Activated CD4-positive, alpha-beta T cell treated with anti-CD3 and anti-CD28 coated beads, Interleukin-2, amount 50 U/mL, for 4 hours (primary cell): ENCODE data around the gene LDLRAD4.
A peak's percentile ranks its signal among the peaks of the same experiment; 100 is the strongest.

ENCODE experiments used
- DNase-seq, 2 experiments: peaks; one replicate each; pipeline ENCODE4 v3.0.0-alpha.2; 2020

The LDLRAD4 gene

DNA sequence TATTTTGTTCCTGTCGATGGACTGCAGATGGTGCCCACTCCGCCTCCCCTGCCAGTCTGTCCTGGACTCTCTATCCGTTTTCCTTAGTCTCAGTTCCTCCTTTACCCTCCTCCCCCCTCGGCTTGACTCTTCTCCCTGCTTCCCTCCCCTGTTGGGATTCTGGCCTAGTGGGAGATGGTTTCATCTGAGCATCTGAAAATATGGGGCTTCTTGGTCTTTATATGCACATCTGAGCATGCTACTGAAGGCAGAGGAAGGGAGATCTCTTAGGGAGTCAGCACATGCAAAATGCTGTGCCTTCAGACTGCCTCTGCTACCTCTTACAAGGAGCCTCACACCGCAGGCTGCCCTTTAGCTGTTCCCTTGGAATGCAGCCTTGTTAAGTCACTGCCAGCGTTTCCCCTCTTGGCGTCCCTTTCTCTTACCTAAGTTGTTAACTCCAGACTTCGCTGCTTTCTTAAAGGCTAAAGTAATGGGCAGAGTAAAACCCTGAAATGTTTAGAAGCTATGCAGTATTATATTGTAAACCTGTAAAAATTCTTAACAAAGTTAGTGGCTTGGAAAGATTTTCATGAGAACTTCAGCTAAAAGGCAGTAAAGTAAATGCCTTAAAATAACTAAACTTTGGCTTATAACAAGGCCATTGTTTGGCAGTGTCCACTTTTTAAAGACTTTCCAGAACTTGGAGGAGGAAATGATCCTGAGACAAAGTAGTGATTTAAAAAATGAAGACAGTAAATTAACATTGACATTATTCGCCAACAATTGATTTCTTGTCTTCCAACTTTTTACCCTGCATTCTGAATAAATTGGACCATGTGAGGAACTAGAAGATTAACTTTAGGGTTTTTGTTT is 49.8 kb downstream of the LDLRAD4 start:
- DNase-seq: no peak

DNA sequence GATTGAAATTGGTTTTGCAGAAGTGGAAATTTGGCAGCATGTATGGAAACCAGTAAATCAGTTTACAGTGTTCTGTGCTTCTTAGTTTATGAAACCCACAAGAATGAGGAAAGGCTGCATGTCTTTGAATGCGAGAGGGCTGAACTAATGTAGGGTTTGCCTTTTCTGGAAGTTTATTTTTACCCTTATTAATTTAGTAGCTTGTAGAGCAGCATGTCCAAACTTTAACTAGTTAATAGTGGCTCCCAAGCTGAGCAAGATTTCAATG is 50.4 kb downstream of the LDLRAD4 start:
- DNase-seq: no peak

DNA sequence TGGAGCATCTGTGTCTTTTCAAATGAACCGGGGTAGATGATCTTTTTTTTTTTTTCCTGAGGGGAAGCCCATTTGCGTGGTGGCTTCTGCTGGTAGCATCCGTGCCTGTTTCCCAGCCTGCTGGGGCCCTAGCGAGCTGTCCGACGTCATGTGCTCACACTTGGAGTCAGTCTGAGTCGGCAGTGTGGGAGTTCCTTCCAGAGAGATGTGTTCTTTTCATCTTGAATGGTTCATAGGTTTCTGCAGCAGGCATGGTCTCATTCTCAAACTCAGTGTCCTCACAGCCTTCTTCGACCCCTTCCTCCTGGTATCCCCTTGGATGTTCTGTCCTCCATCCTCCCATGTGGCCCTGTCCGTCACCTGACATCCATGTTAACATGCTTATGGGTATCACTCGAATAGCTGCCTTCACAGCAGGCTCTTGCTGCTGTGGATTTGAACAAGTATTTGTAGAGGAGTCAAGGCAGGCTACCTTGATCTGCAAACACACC is 51.0 kb downstream of the LDLRAD4 start:
- no peak for DNase-seq

DNA sequence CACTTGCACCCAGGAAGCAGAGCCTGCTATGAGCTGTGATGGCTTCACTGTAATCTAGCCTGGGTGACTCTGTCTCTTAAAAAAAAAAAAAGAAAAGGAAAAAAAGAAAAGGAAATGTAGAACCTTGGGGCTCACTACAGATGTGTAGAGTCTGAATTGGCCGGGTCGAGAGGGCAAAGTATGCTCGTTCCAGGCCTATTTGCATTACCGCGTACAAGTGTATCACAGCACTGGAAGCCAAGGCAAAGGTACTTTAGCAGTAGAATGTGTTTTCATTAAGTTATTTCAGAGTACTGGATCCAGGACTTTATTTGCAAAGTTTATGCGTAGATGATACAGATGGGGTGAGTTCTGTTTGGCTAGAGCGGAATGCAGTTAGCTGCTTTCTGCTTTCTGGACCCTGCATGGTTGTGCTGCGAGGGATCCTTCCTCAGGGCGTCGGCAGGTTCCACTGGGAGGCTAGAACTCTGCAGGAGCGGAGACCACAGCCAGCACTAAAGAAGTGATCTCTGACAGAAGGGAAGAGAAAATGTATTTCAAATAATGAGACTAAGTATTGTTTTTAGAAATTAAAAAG is 51.8 kb downstream of the LDLRAD4 start:
- no peak for DNase-seq

DNA sequence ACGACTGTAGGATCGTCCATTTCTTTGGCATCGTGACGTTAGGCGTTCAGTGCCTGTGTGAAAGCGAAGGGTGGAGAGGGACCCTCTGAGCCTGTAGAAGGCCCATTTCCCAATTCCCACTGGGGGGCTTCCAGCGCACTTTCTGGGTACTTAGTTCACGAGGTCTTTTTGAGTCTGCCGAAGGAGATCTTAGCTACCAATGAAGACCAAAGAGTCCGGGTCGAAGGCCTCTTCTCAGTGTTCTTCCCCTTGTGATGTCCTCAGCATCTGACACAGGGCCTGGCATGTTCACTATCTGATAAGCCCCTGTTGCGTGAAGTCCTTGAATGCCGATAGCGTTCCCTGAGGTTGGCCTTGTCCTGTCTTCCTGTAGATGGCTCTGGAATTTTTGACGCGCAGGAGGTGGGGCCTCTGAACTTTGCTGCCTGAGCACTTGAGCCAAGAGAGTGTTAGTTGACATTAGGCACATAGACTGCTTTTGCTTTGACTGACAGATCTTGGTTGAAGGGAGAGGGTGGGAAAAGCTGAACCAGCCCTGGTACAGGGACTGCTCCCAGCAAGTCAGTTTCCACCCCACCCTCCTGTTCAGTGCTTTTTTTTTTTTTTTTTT is 52.8 kb downstream of the LDLRAD4 start:
- no peak for DNase-seq

DNA sequence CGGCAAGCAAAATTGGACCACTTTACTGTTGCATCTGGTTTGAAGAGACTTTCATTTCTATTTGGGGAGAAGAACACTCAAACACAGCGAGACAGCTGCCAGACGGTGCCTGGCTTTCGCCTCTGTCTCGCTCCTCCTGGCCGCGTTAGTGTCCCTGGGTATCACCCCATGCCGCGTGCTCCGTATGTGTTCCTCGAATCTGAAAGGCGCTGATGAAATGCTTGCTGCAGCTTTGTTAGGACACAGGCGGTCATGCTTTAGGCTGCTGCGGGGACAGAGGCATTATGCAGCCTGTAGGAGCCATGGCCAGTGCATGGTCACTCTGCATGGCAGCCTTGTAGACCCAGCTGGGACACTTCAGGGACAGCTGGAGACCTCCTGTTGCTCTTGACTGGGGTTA is 53.9 kb downstream of the LDLRAD4 start:
- DNase-seq: no peak

DNA sequence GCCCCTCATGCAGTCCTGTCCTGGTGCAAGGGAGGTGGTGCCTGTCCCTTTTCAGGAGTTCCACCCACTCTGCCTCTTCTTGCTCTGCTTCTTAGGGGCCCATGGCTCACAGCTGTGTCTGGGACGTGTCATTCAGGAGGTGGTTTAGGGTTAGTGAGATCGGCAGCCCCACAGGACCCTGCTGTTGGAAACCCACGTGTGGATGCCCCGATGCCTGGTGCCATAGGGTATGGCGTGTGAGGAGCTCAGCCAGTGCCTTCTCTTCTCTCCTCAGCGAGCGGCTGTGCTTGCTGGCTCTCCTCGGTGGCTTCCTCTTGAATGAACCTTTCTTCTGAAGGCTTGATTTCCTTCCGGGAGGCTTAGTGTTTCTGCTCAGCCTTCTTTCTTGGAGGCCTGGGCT is 55.2 kb downstream of the LDLRAD4 start:
- DNase-seq: peak; percentile 26 to 33

DNA sequence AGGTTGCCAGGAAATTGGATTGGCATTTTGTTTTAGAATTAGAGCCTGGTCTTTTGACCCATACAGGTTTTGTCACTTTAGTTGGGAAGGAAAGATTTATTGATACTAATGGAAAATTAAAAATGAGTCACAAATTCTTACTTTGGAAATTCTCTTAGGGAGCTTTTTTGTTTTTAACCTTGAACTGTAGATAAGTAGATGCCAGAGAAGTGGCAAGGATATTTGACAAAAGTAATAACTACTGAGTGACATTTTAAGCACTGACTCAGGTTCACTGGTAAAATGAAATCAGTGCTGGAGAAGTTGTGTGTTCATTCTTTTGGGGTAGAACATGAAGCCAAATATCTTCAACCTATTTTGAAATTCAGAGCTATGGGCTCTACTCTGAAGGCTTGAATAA is 56.5 kb downstream of the LDLRAD4 start:
- DNase-seq: no peak

DNA sequence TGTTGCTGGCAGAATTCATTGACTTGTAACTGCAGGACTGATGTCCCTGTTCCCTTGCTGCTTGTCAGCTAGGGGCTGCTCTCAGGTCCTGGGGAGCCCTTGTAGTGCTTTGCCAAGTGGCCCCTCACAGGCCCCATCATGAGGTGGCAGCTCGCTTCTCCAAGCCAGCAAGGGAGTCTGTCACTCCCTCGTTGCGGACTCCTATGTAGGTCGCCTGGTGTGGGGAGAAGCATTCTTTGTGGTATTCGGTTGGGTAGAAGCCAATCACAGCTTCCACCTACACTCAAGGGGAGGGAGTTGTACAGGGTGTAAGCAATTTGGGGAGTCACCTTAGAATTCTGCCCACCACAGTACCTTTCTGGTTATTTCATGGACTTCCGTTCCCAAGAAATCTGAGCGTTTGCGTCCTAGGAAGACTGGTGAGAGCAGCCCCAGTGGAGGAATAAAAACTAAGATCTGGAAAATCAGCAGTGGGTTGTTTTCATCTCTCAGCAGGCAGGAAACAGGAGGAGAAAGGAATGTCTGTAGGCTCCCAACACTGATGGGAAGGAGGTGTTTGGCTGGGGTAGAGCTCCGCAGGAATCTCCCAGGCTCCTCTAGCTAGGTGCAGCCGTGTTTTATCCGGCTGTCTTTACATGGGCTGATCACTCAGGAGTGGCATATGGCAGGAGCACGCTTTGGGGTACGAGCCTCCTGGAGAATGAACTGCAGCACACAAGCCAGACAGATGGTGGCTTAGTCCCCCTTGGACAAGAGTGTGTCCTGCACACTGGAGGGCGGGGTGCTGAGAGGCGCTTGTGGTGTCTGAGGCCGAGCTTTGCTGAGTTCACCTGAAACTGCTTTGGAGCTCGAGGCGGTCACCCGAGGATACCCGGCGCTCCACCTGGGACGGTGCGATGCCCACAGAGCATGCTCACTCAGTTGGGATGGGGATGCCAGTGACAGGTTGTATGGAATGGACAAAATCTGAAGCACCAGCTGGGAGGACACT is 58.3 kb downstream of the LDLRAD4 start:
- DNase-seq: no peak

DNA sequence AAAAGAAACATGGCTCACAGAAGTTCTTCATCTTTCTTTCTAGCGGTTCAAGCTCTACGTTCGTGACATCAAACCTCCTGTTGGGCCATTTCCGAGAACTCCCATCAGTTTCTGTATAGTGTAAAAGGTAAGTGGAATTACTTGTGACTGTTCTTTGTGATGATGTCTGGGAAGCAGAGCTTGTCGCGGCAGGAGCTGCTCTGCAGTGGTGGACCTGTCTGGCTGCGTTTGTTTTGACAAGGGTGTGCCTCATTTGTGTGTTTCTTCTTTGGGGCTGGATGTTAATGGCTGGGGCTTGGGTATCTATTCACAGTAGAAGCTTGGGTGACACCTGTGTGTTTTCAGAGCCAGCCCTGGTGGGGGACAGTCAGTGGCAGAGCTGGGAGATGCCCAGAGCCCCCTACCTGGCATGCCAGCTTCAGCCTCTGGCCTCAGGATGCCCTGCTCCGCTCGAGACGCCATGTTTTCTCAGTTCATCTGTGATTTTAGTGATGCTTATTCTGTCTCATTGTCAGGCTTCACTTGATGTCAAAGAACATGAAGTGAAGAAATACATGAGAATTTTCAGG is 59.6 kb downstream of the LDLRAD4 start:
- no peak for DNase-seq

DNA sequence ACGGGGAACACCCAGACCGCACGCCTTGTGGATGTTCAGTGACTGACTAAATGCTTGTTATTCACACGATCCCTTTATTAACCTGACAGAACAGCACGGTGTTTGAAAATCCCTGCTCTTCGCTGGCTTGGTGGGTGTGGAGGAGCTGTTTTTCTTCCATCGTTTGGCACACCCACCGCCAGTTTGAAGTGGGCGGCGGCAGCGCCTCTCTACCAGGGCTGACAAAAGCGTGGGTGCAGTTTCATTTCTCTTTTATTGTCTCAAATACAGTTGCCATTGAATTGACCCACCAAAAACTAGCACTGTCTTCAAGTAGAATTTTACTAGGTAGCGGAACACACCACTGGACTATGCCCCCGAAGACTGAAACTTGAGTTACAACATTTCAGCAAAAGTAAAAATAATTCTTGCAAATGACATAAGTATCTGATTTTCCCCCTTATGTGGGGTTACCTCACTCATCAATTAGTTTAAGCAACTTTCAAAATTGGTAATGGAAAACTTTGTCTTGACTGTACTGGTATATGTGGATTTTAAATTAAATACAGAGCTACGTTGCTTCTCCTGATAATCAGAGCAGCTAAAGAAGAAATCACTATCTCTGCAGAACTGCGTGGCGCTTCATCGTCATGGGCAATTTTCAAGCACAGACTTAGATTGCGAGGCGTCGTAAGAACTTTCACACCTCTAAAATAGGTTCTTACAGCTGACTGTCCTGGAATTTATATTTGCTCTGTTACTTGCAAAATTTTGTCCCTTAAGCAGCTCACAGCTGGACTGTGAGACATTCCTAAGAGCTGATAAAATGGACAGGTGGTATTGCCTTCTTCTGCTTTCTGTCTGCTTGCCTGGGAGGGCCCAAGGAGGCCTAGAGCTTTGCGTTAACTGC is 60.9 kb downstream of the LDLRAD4 start:
- peak; percentile 55 to 64 for DNase-seq

DNA sequence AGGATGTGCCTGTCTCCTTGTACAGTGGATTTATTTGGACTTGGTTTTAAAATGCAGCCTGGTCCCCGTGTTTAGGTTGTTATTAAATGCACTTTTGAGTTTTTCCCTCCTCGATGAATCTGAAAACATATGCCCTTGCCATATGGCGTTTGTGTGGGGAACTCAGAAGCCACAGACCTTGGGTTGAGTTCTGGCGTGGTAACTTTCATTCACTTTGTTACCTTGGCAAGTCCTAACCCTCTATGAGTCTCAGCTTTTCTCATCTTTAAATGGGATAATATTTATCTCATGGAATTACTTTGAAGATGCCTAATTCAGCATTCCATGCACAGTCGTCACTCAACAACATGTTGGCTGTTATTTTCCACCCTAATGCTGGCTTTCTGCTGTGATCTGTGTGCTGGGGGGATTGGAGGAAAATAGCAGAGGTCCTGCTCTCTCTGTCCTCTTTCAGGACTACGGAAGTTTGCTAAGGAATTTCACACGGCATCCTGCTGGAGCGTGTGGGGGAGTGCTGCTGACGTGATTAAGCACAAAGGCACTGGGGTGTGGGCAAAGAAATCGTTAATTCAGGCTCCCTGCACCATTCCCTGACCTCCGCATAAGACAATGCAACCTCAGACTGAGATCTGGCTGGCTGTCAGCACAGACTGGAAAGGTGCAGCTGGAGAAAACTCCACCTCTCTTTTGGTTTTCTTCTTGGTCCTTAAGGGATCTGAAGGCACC is 61.7 kb downstream of the LDLRAD4 start:
- DNase-seq: no peak

DNA sequence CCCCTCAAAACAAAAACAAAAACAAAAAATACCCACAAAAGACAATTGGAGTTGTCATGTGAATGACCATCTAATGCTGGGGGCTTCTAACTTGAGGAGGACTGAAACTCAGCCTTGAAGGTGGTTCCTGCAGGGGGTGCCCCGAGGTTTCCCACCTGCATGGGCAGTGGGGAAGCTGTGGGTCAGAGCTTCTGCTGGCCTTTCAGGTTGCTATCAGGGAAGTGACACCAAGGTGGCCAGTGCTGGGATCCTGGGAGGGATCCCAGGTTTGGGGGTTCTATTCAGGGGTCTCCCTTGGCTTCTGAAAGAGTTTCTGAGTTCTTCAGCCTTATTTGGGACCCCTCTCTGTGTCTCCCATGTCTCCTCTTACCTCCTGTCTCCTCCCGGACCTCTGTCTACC is 62.8 kb downstream of the LDLRAD4 start:
- no peak for DNase-seq

DNA sequence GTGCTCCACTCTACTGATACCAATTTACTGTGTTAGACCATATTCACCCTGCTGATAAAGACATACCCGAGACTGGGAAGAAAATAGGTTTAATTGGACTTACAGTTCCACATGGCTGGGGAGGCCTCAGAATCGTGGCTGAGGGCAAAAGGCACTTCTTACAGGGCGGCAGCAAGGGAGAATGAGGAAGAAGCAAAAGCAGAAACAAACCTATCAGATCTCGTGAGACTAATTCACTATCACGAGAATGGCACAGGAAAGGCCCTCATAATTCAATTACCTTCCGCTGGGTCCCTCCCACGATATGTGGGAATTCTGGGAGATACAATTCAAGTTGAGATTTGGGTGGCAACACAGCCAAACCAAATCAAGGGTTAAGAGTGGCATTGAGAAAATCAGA is 65.2 kb downstream of the LDLRAD4 start:
- no peak for DNase-seq

DNA sequence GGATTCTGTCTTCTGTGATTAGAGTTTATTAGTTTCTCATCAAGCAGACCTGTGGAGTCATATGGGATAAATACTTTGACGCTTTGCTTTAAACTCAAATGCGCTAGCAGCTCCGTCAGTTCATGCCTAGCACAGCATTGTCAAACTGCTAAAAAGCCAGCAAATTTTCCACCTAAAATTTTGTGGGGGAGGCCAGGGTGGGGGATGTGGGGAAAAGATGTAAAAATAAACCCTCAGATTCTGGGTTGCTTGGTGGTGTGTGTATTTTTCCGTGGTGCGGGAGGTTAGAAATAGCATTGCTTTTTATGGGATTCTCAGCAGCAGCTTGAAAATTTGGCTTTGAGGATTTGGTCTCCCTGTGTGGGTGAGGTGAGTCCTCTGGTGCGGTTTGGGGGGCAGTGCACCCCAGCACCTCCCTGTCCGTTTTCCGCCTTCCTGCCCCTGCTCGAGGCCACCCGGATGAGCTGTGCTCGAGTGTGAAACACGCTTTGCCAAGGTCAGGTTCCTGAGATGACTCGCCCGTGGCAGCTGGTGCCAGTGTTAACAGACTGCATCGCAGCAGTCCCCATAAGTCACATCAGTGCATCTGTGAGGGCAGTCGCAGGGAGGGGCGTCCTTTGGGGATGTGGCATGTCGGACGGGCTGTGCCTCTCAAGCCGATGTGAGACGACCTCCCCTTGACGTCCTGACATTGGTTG is 65.9 kb downstream of the LDLRAD4 start:
- no peak for DNase-seq

DNA sequence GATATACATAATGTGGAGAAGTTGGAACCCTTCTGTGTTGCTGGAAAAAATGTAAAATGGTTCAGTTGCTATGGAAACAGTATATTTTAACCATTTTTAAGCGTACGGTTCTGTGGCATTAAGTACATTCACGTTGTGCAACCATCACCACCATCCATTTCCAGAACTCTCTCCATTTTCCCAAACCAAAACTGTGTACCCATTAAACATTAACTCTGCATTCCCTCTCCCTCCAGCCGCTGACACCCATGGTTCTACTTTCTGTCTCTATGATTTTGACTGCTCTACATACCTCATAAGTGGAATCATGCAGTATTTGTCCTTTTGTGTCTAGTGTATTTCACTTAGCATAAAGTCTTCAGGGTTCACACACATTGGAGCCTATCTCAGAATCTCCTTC is 67.3 kb downstream of the LDLRAD4 start:
- no peak for DNase-seq

DNA sequence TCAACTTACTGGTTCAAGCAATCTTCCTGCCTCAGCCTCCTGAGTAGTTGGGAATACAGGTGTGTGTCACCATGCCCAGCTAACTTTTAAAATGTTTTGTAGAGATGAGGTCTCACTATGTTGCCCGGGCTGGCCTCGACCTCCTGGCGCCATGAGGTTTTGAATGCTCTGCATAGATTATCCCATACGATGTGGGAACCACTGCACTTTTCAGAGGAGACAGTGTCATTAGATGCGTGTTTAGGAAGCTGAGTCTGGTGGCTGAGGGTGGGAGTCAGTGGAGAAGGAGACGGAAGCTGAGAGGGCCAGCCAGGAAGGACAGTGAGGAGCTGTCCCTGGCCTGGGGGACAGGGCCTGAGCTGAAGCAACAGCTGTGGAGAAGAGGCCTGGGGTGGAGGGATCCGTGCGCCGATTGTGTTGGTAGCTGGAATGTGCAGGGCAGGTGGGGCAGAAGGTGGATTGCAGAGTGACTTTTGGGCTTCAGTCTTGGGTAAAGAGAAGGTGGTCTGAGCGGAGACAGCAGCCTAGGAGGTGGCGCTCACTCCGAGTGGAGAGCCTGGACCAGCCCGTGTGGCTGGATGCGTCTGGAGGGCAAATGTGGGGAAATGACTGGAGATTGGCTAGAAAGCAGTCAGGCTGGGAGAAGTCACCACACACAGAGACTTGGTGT is 68.0 kb downstream of the LDLRAD4 start:
- no peak for DNase-seq

DNA sequence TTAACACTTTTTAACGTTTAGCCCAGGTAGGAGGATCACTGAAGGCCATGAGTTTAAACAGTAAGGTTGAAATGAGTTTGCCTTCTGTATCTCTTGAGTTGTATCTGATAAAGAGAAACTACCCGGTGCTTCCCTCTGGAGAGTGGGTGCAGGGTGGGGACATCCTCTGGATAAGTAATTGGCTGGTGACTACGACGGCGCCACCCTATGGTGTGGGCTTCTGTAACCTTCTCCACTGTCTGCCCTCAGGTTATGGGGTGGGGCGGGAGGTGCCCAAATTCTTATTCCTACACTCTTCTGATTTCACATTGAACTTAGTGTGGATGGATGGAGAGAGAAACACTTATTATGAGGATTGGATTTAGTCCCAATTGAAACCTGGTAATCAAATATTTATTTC is 68.8 kb downstream of the LDLRAD4 start:
- DNase-seq: no peak

DNA sequence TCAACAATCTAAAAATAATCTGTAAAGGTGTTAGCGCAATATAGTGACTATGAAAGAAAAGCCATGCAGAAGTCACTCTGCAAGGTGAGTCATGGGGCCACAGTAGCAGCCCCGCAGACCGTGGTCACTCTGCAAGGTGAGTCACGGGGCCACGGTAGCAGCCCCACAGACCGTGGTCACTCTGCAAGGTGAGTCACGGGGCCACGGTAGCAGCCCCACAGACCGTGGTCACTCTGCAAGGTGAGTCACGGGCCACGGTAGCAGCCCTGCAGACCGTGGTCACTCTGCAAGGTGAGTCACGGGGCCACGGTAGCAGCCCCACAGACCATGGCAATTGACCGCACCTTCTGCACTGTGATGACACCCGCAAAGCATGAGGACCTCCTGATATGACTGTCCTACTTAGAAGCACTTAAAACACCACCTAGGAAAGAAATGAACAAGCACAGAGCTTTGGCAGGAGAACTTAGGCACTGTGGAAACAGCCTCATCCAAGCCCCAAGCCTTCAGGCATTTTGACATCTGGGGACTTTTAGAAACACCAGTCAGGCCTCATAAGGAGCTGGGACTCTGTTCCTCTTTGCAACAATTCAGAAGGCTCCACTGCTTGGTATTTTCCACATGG is 70.1 kb downstream of the LDLRAD4 start:
- DNase-seq: no peak
